Activated CD8-positive, alpha-beta memory T cell treated with anti-CD3 and anti-CD28 coated beads for 1 hour (primary cell): ENCODE results near the gene RNF150.

Source experiments
- DNase-seq, 2 donors: peaks; one replicate each; pipeline ENCODE4 v3.0.0-alpha.2; 2020; ENCODE audit warnings: low read depth in 1 of 2; ENCODE audit errors: extremely low read depth in 1 of 2

The RNF150 gene

DNA sequence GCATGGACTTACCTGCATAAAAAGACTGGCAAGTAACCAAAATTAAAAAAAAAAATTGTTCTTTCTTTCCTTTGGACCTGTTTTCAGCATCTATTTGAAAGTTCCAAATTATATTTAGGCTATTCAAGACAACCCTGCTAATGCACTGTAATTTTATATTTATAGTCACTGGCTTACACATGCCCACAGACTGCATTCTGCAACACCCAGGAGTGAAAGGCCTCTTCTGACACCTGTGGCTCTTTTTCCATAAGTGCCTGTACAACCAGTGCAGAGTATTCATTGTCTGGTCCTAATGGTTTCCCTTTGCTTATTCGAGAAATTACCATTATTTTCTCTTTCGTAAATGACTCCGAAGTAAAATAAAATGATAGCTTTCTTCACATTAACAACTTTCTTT, 143.3 kb downstream of the RNF150 start:
- no peak for DNase-seq

DNA sequence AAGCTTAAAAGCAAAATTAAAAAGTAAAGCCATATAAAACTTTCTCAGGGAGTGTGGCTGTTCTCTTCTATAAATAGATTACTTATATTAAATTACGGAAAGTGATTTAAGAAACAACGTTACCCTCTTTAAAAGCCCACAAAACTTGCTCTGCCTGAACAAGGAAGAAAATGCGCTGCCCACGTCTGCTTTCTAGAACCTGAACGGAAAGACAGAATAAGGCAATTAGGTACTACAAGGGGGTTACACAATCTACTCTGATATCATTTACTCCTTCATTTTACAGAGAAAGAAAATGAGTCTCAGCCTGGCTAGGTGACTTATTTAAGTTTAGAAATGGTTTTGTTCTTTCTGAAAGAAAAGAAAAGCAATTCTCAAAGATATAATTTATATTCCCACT, 147.2 kb downstream of the RNF150 start:
- DNase-seq = no peak

DNA sequence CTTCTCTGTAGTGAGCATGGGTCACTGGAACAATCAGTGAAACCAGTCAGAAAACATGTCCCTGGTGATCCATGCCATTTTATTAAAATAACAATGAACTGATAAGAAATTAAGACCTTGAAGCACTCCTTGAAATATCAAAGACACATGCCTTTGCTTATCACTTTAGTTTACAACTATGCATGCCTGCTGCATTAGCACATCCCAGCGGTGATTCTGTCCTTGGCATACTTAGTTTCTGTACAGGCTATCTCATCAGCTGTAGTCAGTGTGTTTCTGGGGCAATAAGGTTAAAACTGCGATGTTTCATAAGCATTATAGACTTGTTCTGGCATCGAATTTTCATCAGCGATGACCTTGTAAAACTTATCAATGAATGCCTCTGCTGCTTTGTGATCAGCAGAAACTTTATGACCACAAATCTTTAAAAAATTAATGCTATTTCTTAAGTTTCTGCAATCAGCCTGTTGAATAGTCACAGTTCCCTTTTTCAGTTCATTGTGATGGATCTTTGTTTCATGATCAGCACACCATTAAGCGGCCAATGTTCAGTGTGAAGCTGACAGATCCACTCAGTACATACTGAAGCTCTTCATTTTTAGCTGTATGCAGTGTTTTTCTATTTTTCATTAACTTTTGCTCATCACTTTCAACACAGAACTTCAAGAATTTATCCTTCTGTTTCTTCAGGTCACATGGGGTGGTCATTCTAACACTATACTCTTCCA, 150.5 kb downstream of the RNF150 start:
- no peak for DNase-seq

DNA sequence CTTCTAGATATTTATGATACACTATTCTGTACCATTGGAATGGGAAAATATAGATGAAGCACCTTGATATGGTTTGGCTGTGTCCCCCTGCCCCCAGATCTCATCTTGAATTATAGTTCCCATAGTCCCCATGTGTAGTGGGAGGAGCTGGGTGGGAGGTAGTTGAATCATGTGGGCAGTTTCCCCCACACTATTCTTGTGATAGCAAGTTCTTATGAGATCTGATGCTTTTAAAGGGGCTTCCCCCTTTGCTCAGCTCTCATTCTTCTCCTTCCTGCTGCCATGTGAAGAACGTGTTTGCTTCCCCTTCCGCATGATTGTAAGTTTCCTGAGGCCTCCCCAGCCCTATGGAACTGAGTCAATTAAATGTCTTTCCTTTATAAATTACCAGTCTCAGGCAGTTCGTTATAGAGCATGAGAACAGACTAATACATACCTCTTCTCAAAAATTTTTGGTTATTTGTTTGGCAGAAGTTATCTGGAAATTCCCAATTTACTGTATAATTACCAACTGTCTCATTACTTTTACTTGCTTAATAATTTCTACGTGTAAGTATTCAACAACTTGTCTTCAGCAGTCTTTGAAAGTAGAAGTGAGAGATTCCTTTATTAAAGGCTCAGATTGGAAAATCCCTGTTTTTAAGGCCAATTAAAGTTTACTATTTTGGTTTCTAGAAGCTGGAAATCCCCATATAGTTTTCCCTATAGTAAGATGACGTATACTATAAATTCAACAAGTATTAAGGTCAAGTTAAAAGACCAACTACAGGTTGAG, 152.7 kb downstream of the RNF150 start:
- no peak for DNase-seq

DNA sequence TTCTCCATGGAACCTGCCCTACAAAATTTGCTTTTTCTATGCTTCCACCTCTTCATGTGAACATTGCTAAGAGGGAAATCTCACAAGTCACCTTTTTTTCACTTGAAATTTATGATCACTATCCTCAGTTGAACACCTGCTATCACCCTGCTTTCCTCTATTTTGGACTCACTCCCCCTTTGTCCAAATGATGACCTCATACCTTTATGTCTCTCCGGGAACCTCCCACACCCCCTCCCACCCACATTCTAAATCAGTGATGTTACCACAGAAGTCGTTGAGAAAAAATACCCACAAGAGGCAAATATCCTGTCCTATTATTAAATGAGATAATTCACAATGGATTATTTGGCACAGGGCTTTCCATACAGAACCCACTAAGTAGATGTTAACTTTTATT, 156.5 kb downstream of the RNF150 start:
- DNase-seq = no peak

DNA sequence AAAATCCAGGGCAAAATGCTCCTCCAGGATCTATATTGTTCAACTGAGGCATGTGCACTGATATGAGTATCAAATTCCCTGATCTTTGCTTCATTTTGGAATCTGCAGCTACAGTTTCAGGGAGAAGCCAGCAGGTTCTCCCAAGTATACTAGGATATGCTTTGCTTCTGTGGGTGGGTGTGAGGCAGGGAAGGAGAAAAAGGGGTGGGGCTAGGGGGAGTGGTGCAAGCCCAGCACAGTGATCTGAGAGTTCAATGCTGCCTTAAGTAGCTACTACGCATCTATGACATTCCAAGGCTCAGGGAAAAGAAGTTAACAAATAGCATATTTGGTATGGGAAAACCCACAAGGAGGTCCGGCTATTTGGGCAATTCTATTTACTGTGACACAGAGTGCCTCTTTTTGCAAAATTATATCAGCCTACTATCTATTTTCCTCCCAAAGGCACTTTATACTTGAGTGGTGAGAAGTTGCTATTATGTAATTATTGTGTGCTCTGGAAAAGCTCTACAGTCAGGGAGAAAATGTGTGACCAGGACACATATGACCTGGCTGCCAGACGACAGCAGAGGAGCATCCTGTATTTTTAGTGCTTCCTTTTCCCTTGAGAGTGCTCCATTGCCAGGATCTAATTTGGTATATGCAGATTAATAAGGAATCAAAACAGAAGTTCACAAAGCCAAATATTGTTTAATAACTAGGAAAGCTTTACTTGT, 162.0 kb downstream of the RNF150 start:
- no peak for DNase-seq

DNA sequence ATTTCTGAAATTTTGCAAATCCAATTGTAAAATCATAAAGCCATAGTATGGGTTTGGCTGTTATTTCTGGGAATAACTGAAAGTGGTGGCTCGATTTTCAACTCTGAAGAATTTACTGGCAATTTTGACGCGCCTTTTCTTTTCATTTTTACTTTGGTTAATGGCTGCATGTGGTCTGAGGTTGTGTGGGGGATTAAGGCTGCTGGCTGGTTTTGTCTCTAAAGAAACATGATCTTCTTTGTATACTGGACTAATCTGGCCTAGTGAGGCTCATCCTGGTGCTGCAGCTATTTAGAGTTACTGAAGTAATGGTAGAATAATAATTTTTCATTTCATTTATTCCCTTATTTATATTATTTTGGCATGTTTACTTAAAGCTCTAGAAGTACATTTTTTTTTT, 164.0 kb downstream of the RNF150 start:
- no peak for DNase-seq

DNA sequence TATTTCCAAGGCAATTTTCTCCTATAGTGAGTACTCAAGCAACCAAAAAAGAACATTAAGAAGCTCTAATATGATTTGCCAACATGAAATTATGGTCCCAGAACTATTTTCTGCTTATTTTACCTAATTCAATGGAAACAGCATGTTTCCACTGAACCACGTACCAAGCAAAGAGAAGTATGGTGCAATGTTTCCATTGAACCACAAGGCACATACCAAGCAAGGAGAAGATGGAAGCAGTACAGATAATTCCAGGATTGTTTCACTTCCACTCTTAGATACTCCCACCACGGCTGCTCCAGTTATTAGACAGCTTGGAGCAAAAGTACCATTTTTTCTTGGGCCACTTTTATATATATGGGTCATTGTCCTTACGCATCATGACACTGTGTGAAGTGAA, 164.9 kb downstream of the RNF150 start:
- no peak for DNase-seq

DNA sequence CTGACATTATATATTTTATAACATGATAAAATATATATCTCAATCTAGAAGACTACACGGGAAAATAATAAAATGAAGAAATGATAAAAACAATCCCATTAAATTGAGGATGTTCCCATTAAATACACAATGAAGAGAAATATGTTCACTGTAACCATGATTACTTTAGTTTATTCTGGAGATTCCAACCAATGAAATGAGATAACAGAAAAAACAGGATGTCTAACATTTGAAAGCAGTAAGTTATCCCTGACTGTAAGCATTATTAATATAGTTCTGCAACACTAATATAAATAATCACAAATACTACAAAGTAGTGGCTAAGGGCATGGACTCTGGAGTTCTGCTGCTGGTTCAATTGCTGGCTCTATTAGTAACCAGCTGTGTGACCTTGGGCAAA, 169.4 kb downstream of the RNF150 start:
- no peak for DNase-seq

DNA sequence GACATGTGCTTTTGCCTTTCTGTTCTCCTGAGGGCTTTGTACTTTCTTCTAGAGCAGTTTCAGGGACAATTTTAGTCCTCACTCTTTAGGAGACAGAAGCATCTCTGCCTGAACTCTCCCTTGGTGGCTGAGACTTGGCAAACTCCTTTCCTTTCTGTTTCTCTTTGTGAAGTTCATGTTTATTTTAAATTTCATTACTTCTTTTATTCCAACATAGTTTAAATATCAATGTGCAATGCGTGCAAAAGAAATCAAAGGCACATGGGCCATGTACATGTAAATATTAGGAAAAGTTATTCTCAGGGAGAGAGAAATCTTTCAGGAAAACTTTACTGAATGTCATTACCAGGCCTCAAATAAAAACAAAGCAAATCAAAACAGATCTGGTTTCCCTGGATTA, 177.6 kb downstream of the RNF150 start:
- DNase-seq = no peak

DNA sequence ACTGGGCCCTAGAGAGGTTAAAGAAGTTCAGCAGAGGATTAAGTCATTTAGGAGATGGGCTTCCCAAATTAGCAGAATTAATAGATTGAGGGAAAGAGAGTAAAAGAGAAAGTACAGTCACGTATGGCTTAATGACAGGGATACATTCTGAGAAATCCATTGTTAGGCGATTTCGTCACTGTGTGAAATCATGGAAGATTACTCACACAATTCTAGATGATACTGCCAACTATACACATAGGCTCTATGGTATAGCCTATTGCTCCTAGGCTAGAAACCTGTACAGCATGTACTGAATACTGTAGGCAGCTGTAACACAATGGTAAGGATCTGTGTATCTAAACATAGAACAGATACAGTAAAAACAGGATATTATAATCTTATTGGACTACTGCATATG, 180.6 kb downstream of the RNF150 start:
- no peak for DNase-seq

DNA sequence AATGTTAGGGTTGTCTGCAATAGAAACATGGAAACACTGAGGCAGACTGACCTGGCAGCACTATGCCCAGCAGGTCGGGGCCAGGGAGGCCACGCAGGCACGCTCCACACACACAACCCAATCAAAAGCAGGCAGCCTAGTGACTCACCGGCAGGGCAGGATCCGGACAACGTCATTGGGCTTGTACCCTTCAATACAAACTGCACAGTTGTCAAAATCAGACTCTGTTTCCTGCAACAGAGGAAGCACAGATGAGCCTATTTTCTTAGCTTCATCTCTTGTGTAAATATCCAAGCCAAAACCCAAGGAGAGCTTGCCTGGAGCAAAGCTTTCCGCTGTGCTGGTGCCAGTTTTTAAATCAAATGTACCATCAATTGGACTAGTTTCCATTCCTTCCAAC, 185.8 kb downstream of the RNF150 start:
- no peak for DNase-seq

DNA sequence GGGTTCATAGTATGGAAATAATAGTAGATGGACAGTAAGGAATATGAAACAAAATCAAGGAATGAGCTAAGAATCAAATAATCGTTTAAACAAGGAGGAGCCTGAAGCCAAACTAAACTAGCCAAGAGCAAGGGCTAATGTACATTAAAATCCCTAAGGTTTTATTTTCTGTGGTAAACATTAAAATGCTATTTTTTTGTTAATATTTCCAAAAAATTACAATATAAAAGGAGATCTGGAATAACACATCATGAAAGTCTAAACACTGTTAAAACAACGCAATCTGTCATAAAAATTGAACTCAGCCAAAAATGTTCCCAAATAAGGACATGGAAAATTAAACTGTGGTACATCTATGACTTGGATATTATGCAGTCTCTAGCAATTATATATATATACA, 188.2 kb downstream of the RNF150 start:
- DNase-seq = no peak

DNA sequence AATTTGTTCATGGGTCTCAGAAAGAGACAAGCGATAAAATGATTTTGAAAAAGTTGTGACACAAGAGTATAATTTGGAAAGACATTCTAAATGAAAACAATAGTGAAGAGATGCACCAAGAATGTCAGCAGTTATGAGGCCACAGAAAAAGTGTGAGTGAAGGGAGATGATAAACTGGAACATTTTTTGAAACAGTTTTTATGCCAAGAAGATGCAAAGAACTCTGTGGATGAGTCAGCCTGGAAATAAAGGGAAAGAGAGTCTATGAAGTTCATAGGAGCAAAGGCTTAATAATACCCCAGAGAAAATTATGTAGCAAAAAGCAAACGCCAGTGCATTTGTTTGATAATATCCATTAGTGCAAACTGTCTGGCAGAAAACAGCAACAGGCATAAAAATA, 188.7 kb downstream of the RNF150 start:
- no peak for DNase-seq

DNA sequence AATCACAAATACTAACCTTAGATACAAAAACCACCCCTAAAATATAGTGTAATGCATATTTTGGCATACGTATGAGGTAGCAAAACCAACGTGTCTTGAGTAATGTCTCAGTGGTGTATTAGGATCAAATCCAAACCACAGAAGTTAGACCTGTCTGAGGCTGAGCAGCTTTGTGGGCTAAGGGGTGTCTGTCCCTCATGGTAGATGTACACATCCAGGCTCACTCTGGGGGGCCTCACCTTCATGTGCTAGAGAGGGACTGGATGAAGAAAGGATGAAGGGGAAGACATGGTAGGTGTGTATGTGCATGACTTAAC, 189.1 kb downstream of the RNF150 start:
- DNase-seq = no peak

DNA sequence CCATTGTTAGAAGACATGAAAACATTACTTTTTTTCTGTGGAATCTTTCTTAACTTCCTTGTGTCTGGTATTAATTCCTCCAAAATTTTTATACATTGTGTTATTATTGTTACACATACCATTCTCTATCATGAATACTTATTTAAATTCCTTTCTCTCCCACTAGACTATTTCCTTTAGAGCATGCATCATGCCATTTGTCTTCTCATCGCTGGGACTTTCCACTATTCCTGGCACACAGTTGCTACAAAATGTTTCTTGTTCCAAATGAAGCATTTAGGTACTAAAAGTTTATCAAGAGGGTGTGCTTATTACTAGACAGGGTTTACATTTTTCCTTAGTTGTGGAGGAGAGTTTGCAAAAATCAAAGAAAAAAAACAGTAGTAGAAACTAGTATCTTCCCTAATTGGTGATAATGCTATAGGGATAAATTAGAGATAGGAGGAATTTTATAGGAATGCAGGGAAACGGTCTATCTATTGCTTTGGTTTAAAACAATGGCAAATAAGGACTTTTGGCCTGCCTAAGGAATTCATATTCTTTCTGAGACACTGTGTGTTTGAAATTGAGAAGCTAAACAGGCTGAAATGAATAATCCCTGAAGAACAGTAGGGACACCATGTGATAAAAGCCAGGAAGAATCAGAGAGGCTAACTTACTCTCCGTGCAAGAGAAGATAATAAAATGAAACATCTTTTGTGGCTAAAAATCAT, 189.6 kb downstream of the RNF150 start:
- no peak for DNase-seq

DNA sequence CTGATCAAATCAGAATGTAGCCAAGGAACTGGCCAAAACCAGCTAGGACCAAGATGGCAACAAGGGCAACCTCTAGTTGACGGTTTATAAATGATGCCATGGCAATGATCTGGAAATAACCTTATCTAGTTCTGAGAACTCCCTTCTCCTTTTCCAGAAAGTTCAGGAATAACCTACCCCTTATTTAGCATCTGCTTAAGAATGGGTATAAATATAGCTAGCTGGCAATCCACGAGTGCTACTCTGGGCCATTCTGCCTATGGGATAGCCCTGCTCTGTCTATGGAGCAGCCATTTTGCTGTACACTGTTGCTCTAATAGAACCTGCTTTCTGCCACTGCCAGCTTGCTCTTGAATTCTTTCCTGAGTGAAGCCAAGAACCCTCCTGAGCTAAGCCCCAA, 192.7 kb downstream of the RNF150 start:
- DNase-seq = no peak

DNA sequence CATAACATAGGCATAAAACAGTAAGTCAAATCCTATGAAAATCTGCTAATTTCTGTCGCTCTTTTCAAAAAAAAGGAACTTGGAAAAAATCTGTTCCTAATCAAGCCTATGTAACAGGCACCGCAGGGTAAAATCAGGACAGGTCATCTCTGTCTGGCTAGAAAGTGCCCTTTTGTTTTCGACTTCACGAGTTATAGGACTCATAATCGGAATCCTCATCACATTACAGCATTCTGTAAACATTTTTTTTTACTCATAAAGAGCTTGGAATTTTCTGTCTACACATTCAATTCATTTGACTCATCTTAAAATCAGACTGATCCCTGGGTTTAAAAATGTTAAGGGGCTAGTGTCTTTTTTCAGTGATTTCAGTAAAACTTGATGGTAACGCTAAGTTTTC, 195.4 kb downstream of the RNF150 start:
- DNase-seq = no peak

DNA sequence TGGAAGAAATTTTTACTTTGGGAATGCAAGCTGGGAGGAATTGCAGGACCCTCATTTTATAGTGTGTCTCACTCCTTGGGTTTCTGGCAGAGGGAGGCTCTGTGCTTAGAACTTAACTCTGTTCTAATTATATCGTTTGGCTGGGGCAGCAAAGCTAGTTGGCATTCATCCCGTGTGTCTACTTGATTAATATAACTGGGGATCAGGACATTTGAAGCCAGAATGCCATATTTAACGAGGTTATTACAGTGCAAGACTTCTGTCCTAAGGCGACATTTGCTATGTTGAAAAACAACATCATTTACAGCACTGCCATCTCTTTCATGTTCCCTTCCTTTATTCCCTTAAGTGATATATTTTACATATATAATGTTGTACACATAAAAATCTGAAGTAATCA, 198.0 kb downstream of the RNF150 start:
- no peak for DNase-seq

DNA sequence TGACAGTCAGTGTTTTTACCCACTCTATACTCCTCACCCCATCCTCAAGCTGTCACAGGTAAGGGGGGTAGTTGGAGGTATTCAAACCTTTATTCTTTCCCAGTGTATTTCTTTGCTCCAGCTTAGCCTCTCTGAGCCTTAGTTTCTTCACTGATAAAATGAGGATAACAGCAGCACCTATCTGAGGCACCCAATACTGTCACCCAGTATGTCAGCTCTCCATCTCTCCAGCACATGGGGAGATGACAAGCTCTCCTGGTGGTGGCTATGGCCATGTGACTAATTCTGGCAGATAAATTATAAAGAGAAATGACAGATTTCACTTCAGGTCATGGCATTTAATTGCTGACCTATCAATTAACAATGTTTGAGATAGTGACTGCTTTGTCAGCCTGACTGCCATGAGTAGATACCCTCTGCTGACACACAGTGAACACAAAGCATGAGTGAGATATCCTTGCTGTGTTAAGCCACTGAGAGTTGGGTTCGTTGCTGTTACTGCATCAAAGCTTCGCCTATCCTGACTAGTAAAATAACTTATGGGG, 200.7 kb downstream of the RNF150 start:
- DNase-seq = no peak

DNA sequence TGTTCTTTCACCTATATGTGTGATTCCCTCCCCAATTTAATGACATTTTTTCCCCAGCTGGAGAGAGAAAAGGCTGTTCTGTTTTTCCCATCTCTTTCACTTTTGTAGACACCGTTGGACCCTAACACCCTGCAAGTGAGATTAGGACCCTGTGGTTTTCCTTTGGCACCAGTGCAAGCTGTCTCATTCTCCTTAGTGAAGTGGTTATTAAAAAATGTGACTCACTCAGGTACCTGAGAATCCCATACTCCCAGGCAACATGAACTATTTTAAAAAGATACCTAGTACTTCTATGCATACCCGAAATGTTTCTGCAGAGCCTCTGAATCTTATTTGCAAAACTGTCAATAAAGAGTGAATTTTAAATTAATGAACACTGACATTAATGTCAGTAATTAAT, 201.4 kb downstream of the RNF150 start:
- no peak for DNase-seq
